Measurements from ENCODE around the gene GPR146. TPM values are rescaled to one million over a fixed set of nuclear protein-coding genes. Genes with fewer than 3 reads are reported as not detected.

Gene GPR146
- total and polyA plus RNA-seq, 2 of the 4 experiments (the other 2 are of a cell fraction): 2.2 to 3.4 TPM

DNA sequence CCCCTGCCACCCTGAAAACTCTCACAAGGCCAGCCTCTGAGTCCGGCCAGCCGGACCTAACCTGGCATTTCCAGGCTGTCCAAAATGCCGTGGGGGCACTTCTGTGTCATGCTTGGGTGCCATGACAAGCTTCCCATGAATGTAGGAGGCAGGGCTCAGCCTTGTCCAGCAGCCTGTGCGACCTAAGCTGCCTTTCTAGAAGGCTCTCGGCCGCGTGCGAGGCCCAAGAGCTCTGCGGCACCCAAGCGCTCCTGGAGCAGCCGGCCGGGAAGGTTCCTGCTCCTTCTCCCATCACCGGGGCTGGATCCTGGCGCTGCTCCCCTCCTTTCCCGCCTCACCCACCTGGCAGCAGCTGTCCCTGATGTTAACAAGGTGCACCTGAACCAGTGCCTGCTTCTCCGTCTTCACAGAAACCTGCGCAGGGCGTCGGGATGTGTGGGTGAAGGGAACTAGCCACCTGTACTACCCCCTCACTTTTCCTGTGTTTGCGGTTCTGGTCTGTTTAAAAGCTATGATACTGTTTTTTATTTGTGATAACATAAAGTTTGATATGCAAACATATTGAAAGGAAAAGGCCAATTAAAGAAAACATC is 49.7 kb downstream of the GPR146 start:
- Histone ChIP-seq H3K23ac (ENCODE audit: low read depth, low read length) (no peak overlapping the region), H4K5ac (ENCODE audit: low read depth, low read length) (no peak overlapping the region), H2BK5ac (ENCODE audit: low read depth, low read length, poor library complexity, severe bottlenecking) (no peak overlapping the region), H4K20me1 (ENCODE audit: insufficient read depth, low read length) (peaks cover 7% of the 10 kb centered on the region; the same call in 1 of the 2 replicates), H4K91ac (ENCODE audit: insufficient read depth, low read depth, low read length) (no peak overlapping the region), H3K18ac (ENCODE audit: low read depth, low read length) (no peak overlapping the region), H2BK20ac (ENCODE audit: low read depth, low read length) (no peak overlapping the region), H3K79me1 (ENCODE audit: low read depth in 1 of 2, low read length in 2 of 2) (peaks cover 0 to 13% of the 10 kb centered on the region in 2 experiments; a peak in 3 of 4 replicates), H3K4me1 (ENCODE audit: control insufficient read depth, insufficient read depth, low read length) (peaks cover 4% of the 10 kb centered on the region), H3K4ac (ENCODE audit: low read depth, low read length) (no peak overlapping the region), H4K8ac (ENCODE audit: low read depth in 2 of 2, low read length in 2 of 2) (no peak overlapping the region), H3K4me3 (ENCODE audit: insufficient read depth, low read depth, low read length) (no peak overlapping the region), H3K4me2 (ENCODE audit: low read depth, low read length) (no peak overlapping the region), H3K27ac (ENCODE audit: insufficient read depth, low read length) (no peak overlapping the region), H2BK120ac (ENCODE audit: low read depth, low read length) (no peak overlapping the region), H2AFZ (replicated peaks; ENCODE audit: low read length, poor library complexity) (no peak overlapping the region), H3K27me3 (ENCODE audit: control insufficient read depth, insufficient read depth, low read length) (no peaks in the 10 kb centered on the region), H2AK5ac (ENCODE audit: low read depth, low read length) (no peak overlapping the region), H3K9me3 (ENCODE audit: control insufficient read depth, insufficient read depth, low read length) (no peaks in the 10 kb centered on the region), H3K9ac (ENCODE audit: low read depth, low read length) (no peak overlapping the region), H3K9me1 (ENCODE audit: insufficient read depth, low read length) (no peaks in the 10 kb centered on the region), H3K56ac (ENCODE audit: extremely low read depth, insufficient read depth, low read length) (no peak overlapping the region), H2AK9ac (replicated peaks; ENCODE audit: low read depth, low read length, poor library complexity) (no peak overlapping the region), H3K14ac (replicated peaks; ENCODE audit: low read depth, low read length) (no peak overlapping the region), H2BK15ac (ENCODE audit: low read depth, low read length) (no peak overlapping the region), H3K36me3 (ENCODE audit: control insufficient read depth, insufficient read depth, low read length) (peaks cover 6% of the 10 kb centered on the region)
- in situ Hi-C loops (cut with MboI; ENCODE audit: low sequenced_read_pairs) (no loop called here), intact Hi-C loops (cut with micrococcal nuclease) (no loop called here), dilution Hi-C loops (cut with HindIII; ENCODE audit: low sequenced_read_pairs, unreplicated experiment) (no loop called here)
- no peak for ATAC-seq (ENCODE audit: low read depth)
- ChIA-PET POLR2A (ENCODE audit: unreplicated experiment) (no interaction called here), CTCF (no interaction called here)
- DNase-seq: no peak
- WGBS, 2 experiments (ENCODE audit: extremely low coverage in 2 of 2, insufficient read length in 1 of 2): 81% methylated on average over 9 of the region's 20 CpGs; no CpG with 5 or more reads in 1 of the 2 experiments
- TF ChIP-seq FOS (IDR thresholded peaks at IDR 0.05; ENCODE audit: low read depth, low read length): no peak
- no peak for TF ChIP-seq SMC3 (IDR thresholded peaks at IDR 0.05; ENCODE audit: low read depth, low read length)
- TF ChIP-seq RCOR1 (IDR thresholded peaks at IDR 0.05; ENCODE audit: insufficient replicate concordance, low read length): no peak
- no peak for TF ChIP-seq CHD1 (IDR thresholded peaks at IDR 0.05; ENCODE audit: low read depth, low read length)
- BruUV-seq (replicated peaks): no TSS peak
